H1 (cell line): ENCODE measurements around the gene EFCAB8. TPM values are rescaled to one million over a fixed set of nuclear protein-coding genes. Genes with fewer than 3 reads are reported as not detected.

Experiments
- JUN ChIP-seq: IDR thresholded peaks from 2 replicates; pipeline ENCODE4 v1.6.1; 2011; ENCODE audit warnings: low read depth, mild to moderate bottlenecking, improper control_type of control experiment, low read length
- SAP30 ChIP-seq: fragments of 300-600 bp; sonication (generic); IDR thresholded peaks from 2 replicates; pipeline ENCODE4 v1.7.1; 2012; ENCODE audit warnings: low read length, moderate library complexity, mild to moderate bottlenecking, inconsistent platforms; ENCODE audit not compliant: insufficient read depth, insufficient replicate concordance
- SP1 ChIP-seq: IDR thresholded peaks from 2 replicates; pipeline ENCODE4 v1.6.1; 2011; ENCODE audit warnings: low read depth, low read length
- TCF12 ChIP-seq: IDR thresholded peaks from 2 replicates; pipeline ENCODE4 v1.6.1; 2011; ENCODE audit warnings: low read depth, mild to moderate bottlenecking, low read length
- polyA plus RNA-seq, 7 experiments: library from polyadenylated mRNA; depleted of rRNA in 3 of 7; stranded (reverse) in 5 of 7; unstranded in 2 of 7; fragments of >200 nt in 5 of 7; fragments of 200-250 nt in 2 of 7; gene quantifications; 1 replicate in 5 of 7; 2 replicates in 1 of 7; 4 replicates in 1 of 7; pipeline versions ENCODE4 v1.2.1 to v1.2.3, GENCODE V29; 2011 to 2013; ENCODE audit warnings: missing spikeins in 2 of 7, mixed read lengths in 2 of 7
- total RNA-seq: library from RNA; stranded (reverse); fragmentation: NEBNext Ultra II Directional; extraction: Animal tissue kit (Norgen Biotek cat#: 25700); gene quantifications from 2 replicates; pipeline ENCODE4 v1.2.1, GENCODE V29; 2021

EFCAB8 gene
- total and polyA plus RNA-seq, 2 of the 8 experiments (the other 6 are each of a cell fraction or from before 2014, with no cell fraction given) = 0.06 to 0.20 TPM

GRCh38 chr20:32925481-32926196 is 66.9 kb downstream of the EFCAB8 start (continued):
- no peak for TF ChIP-seq JUN
- no peak for TF ChIP-seq TCF12
- no peak for TF ChIP-seq SP1
- no peak for TF ChIP-seq SAP30
